ENCODE measurements around the gene MCM3AP. TPM values are rescaled to one million over a fixed set of nuclear protein-coding genes. Genes with fewer than 3 reads are reported as not detected.

Gene MCM3AP
- total RNA-seq, 1 donor, result 60.9 TPM

DNA sequence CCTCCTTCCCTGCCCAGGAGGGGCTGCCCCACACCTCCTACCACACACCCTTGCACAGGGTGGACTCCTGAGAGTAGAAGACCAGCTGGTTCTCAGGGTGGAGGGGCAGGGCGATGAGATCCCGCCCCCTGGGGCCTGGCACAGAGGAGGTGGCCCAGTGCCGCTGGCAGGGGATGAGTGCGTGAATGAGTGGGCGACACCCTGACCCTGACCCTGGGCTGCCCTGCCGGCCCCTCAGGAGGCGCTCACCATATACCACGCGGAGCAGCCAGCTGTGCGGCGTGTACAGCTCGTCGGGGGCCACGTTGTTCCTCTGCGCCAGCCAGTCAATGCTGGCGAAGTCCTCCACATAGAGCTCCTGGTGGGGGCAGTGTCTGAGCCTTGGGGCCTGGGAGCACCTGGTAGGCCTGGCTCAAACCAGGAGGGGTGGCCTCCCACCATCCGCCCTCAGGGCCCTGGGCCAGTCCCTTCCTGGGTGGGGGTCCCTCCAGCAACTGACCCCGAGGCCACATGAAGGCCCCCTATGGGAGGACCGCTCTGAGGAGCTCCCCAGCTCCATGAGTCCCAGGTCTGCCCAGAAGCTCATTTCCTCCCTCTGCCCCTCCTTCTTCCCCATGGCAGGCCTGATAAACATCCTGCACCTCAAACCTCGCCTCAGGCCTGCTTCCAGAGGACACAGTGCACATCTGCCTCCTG, 69.8 kb downstream of the MCM3AP start:
- TF ChIP-seq, protein P1, sequence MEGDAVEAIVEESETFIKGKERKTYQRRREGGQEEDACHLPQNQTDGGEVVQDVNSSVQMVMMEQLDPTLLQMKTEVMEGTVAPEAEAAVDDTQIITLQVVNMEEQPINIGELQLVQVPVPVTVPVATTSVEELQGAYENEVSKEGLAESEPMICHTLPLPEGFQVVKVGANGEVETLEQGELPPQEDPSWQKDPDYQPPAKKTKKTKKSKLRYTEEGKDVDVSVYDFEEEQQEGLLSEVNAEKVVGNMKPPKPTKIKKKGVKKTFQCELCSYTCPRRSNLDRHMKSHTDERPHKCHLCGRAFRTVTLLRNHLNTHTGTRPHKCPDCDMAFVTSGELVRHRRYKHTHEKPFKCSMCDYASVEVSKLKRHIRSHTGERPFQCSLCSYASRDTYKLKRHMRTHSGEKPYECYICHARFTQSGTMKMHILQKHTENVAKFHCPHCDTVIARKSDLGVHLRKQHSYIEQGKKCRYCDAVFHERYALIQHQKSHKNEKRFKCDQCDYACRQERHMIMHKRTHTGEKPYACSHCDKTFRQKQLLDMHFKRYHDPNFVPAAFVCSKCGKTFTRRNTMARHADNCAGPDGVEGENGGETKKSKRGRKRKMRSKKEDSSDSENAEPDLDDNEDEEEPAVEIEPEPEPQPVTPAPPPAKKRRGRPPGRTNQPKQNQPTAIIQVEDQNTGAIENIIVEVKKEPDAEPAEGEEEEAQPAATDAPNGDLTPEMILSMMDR (IDR thresholded peaks at IDR 0.05; ENCODE audit: insufficient read depth, low read depth, low read length), result no peak
- H3K4me3 ChIP-seq (ENCODE audit: low read depth, low read length), result no peak overlapping the region
- DNase-seq (ENCODE audit: low read depth), result no peak

DNA sequence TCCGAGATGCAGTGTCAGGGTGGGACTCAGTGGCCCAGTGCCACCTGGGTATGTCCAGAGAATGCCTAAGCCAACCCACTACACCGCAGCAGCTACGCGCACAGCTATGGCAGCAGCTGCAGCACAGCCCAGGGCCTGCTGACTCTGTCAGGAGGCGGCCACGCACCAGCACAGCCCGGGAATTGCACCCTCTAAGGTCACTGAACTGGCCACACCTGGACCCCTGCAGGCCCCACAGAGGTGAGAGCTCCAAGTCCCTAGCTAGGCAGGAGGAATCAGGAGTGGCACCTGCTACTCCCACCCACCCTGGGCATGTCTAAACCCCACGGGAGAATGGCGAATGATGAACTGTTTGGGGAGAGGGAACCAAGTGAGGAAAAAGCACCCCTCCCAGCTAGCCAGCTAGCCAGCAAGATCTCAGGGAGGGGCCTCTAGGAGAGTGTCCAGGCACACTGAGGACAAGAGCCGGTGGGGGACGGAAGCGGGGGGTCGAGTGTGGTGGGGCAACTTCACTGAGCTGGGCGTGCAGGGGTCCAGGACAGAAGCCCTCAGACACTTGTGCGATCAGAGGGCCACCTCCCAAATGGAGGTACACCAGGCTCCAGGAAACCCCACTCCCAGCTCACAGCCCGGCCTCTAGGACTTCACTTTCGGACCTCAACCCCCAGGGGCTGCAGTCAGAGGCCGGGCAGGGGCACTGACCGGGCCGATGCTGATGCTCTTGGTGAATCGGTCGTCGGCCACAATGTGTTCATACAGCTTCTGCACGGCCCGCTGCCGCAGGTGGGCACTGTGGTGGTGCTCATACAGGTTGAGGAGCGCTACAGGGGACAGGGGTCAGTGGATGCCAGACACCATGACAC, 70.7 kb downstream of the MCM3AP start:
- TF ChIP-seq, protein P1 (IDR thresholded peaks at IDR 0.05; ENCODE audit: insufficient read depth, low read depth, low read length), result no peak
- no peak overlapping the region for H3K4me3 ChIP-seq (ENCODE audit: low read depth, low read length)
- DNase-seq (ENCODE audit: low read depth), result no peak

DNA sequence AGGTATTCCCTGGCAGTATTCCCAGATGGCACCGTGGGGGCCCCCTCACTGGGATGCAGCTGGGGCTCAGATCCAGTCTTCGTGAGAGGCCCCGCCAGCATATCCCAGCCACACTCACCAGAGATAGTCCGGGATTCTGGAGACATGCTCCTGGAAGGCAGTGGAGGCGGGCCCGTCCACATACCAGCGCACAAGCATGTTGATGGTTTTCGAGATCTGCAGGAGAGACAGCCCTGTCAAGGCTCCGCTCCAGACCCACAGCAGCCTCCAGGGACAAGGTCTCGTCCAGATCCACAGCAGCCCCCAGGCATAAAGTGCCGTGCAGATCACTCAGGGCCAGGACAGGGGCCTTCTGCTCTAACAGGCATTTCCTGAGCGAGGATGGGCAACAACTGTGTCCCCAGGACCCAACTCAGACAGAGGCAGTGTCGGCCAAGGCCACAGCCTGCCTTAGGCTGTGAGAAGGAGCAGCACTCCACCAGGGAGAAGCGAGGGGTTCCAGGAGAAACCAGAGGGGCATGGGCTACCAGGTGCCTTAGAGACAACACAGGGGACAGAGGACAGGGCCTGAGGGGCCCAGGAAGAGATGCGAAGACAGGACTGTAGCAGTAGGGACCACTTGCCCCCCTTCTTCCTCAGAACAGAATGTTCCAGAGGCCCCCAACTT, 71.7 kb downstream of the MCM3AP start:
- H3K4me3 ChIP-seq (ENCODE audit: low read depth, low read length), result no peak overlapping the region
- DNase-seq (ENCODE audit: low read depth), result no peak
- TF ChIP-seq, protein P1 (IDR thresholded peaks at IDR 0.05; ENCODE audit: insufficient read depth, low read depth, low read length), result no peak

DNA sequence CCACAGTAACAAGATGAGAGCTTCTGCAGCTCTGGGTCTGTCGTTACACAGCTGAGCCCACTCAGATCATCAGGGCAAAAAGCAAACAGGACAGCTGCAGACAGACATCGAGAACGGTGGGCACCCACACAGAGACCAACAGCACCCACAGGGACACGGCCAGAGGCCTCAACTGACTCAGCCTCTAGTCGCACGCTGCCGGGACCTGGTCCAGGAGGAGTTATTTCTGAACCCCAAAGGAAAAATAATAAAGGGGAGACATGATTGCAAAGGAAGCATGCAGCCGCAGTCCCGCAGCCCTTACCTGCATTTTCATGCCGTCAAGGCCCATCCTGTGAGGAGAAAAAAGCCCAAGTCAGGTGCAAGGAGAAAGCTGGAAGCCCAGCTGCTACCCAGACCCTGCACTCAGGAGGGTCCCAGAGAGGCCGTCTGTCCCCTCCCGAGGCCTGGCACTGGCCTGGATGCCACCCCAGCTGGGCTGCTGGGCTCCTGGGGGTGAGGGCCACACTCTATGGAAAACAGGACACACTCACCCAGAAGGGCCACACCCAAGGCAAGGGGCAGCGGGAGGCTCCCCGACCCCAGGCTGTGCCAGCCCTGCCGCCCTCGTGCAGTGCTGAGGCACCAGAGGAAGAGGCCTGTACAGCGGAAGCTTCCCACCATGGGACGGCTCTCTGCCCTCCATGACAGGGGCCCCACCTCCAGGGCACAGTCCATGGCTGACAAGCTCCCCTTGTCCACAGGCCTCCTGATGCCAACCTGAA, 72.5 kb downstream of the MCM3AP start:
- H3K4me3 ChIP-seq (ENCODE audit: low read depth, low read length), result no peak overlapping the region
- no peak for DNase-seq (ENCODE audit: low read depth)
- TF ChIP-seq, protein P1 (IDR thresholded peaks at IDR 0.05; ENCODE audit: insufficient read depth, low read depth, low read length), result no peak

- no peak for DNase-seq (ENCODE audit: low read depth)
- TF ChIP-seq, protein P1 (IDR thresholded peaks at IDR 0.05; ENCODE audit: insufficient read depth, low read depth, low read length), result no peak
- no peak overlapping the region for H3K4me3 ChIP-seq (ENCODE audit: low read depth, low read length)
Observed at GRCh38 chr21:46211786-46212720, 73.4 kb downstream of the MCM3AP start.

Data from fibroblast of villous mesenchyme (primary cell).